Measurements from ENCODE around the gene CALD1.

DNA sequence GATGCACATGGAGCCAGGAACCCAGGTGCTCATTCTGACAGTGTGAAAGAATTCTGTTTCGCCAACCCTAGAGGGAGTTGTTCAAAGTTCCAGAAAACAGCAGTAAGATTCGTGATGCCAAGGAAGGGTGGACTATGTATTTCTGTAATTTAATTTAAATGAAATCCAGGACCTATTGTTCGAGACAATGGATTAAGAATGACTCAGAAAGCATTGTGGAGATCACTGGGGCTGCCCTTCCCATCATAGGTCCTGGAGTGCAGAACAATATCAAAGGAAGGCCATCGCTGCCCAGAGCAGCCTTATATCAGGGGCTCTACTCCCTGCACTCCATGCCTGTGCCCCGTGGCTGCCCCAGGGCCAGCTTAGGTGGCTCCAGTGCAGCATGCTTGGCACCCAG is 32.1 kb upstream of the CALD1 start:
- TF ChIP-seq FOSB (CRISPR knock-in tag; IDR thresholded peaks at IDR 0.05) = no peak
- no peak for TF ChIP-seq ESRRA (IDR thresholded peaks at IDR 0.05; ENCODE audit: borderline replicate concordance, low read length)

Measured in A549 (cell line).